NK-92 treated with Interleukin-12 subunit alpha and Interleukin-12 subunit beta, amount 100 ng/mL, for 24 hours (cell line): ENCODE measurements around the gene MRPS16.
"Not testable (repeated sequence)": the region's sequence is repeated elsewhere in the genome, so short reads cannot be mapped to it uniquely, and the experiment has no call there.

Source experiments
- DNase-seq: peaks from one replicate; lab custom pipeline; 2025; lab: John Stamatoyannopoulos, UW

The MRPS16 gene

DNA sequence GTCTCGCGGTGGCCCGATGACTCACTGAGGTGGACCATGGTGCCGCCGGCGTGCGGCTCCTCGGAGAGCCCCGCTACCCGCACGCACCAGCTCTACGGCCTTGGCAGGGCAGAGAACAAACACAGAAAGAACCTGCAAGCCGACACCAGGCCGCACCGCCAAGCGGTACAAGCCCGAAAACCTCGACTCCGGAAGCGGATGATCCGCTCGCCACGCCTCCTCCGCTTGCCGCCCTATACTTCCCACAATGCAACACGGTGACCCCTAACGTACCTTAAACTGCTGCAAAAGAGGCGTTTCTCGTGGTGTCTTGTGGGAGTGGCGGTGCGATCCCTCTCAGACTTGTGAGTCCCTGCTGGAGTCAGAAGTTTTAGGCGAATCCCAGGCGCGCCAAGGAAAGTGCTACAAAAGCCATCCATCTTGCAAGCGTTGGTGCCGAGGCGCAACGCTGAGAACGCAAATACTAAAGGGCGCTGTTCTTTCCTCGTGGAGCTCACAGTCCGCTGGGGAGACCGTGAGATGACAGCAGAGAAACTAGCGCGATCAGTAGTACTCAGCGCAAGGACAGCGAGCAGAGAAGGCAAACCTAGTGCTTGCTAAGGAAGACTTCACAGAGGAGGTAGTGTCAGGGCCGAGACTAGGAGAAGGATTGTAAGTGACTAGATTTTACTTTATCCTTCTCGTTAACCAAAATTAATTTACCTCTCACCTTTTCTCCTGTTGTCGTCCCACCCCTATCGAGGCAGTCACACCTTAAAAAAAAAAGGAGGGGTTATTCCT lies at the start of gene MRPS16:
Gene MRPS16, minus strand, starts transcription at position 200 of the 780 bp plus-strand sequence. Its CDS starts 162 bp downstream, at position 38.
- peak; percentile 87 for DNase-seq

DNA sequence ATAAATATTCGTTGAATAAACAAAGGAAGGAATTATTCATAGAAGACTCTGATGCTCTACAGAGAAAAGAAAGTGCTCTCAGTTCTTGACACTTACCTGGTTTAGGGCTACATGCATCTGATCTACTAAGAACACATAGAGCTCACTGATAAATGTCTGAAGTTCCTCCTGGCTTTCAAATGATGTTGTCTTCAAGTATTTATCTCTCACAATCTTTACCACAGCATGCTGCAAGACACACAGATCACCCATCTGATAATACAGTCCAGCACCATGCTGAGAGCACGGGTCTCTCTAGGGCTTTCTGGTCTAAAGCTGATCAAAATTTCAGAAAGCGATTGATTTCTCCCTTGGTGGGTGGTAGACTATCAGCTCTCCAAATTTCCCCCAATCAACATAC lies 44.5 kb upstream of the MRPS16 start:
- no peak for DNase-seq

DNA sequence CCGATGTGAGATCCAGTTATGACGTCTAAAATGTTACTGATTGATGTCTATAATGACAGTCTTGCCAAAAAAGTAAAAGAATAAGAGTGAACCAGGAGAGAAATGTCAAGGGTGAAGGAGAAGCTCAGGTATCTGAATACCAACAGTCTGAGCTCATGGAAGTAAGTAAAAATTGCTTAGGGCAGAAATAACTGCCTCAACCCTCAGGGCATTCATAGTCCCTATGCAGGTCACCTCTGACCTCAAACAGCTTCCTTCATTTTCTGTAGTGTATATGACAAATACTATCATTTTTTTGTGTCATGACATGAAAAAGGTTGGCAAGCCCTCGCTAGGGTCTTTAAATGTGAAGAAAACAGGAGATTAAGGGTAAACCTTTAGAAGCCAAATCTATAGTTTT lies 41.0 kb upstream of the MRPS16 start:
- DNase-seq, result no peak

DNA sequence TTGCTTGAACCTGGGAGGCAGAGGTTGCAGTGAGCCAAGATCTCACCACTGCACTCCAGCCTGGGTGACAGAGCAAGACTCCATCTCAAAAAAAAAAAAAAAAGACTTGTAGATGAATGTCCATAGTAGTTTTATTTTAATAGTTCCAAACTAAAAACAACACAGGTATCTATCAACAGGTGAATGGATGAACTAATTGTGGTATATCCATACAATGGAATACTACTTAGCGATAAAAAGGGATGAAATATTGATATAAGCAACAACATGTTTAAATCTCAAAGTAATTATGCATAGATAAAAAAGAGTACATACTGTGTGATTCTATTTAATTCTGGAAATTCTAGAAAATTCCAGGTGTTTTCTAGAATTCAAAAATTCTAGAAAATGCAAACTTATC lies 37.5 kb upstream of the MRPS16 start:
- no peak for DNase-seq

DNA sequence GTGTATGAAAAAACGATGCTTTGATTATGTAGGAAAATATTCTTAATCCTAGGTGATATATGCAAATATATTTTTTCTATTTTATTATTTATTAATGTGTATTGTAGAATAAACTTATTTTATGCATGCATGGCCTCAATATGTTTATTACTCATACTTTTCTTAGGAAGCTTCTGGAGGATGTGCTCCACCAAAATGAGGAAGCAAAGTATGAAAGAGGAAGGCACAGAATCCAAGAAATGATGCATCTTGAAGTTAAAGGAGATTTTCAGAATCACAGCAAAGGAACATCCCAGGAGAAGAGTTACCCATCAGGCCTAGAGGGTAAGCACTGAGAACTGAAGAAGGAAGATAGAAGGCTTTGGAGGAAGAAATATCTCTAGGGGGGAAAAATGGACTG lies 35.0 kb upstream of the MRPS16 start:
- no peak for DNase-seq

DNA sequence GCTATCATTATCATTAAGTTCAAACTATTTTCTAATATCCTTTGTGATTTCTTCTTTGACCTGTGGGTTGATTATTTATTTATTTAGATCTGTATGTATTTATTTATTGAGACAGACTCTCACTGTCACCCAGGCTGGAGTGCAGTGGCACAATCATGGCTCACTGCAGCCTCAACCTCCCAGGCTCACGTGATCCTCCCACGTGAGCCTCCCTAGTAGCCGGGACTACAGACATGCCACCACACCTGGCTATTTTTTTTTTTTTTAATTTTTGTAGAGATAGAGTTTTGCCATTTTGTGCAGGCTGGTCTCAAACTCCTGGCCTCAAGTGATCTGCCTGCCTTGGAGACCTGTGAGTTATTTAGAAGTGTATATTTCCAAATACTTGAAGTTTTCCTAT lies 28.7 kb upstream of the MRPS16 start:
- no peak for DNase-seq

DNA sequence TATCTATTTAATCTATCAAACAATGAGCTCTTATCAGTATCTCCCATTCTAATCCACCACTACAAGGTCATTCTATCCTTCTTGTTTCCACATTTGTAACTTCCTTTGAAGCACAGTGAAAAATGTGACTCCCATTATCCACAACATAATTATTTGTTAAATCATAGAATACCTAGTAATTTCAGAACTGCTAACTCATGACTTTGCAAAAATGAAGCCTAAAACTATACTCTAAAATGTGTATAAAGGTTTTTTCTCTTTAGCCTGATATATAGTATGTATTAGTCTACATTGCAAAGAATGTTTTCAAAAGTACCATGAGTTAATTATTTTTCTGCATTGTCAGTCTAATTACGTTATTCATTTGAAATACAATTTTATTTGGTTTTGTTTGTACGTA lies 12.0 kb upstream of the MRPS16 start:
- no peak for DNase-seq

DNA sequence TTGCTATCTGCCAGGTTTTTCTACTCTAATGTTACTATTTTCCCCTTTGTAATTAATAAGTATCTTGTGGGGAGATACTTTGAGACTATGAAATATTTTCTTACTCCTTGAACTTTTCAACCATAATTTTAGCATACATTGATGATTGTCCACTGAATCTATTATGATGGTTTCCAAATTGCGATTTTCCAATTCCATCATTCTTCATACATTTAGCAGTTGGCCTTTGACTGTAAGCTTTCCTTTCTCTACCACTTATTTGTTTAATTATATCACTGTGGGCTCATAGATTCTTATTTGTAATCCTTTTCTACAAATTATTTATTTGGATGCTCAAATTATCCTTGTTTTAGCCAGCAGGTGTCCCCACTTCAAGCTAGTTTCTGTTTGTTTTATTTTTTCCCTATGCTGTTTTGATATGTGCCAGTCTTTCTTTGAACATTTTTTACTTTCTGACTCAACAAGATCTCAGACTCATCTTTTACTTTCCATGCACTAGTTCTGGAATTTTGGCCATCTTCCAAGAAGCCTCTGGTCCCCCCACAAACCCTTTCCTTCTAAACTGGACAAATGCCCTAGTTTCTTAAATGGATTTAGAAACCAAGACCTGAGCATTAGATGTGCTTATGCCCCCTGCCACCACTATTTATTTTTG lies 11.4 kb upstream of the MRPS16 start:
- DNase-seq, result no peak

DNA sequence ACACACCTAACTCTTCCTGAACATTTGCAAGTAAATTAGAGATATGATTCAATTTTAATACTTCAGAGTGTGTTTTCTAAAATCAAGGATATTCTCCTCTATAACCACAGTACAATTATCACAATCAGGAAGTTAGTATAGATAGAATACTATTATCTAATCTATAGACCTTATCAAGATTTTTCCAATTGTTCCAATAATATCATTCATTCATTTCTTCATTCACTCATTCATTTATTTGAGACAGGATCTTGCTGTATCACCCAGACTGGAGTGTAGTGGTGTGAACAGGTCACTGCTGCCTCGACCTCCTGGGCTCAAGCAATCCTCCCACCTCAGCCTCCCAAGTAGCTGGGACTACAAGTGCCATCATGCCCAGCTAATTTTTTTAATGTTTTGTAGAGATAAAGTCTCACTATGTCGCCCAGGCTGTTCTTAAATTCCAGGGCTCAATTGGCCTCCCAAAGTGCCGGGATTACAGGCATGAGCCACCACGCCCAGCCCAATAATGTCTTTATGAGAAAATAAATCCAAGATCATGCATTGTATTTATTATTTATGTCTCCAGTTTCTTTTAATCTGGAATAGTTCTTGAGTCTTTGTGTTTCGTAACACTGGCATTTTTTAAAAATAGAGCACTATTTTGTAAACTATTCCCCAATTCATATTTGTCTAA lies 10.6 kb upstream of the MRPS16 start:
- DNase-seq, result no peak

DNA sequence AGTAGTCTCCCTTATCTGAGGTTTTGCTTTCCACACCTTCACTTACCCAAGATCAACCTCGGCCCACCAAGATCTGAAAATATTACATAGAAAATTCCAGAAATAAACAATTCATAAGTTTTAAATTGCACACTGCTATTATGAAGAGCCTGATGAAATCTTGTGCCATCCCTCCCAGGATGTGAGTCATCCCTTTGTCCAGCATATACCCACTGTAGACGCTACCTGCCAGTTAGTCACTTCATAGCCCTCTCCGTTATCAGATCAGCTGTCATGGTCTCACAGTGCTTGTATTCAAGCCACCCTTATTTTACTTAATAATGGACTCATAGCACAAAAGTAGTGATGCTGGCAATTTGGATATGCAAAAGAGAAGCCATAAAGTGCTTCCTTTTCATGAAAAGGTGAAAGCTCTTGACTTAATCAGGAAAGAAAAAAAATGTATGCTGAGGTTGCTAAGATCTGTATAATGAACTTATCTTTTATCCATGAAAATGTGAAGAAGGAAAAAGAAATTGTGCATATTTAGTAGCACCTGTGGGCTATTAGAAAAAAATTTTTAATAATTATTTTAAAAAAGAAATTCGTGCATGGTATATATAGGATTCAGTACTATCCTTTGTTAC lies 9.8 kb upstream of the MRPS16 start:
- no peak for DNase-seq

DNA sequence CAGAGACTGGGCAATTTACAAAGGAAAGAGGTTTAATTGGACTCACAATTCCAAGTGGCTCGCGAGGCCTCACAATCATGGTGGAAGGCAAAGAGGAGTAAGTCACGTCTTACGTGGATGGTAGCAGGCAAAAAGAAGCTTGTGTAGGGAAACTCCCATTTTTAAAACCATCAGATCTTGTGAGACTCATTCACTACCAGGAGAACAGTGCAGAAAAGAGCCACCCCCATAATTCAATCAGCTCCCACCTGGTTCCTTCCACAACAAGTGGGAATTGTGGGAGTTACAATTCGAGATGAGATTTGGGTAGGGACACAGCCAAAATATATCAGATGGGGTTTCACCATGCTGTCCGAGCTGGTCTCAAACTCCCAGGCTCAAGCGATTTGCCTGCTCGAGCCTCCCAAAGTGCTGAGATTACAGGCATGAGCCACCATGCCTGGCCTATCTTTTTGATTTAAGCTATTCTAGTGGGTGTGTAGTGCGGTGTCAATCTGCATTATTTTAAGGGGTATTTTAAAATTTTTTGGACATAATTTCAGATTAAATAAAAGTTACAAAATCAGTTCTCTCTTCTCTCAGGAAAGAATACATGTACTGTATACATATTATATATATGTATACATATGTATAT lies 9.0 kb upstream of the MRPS16 start:
- no peak for DNase-seq

DNA sequence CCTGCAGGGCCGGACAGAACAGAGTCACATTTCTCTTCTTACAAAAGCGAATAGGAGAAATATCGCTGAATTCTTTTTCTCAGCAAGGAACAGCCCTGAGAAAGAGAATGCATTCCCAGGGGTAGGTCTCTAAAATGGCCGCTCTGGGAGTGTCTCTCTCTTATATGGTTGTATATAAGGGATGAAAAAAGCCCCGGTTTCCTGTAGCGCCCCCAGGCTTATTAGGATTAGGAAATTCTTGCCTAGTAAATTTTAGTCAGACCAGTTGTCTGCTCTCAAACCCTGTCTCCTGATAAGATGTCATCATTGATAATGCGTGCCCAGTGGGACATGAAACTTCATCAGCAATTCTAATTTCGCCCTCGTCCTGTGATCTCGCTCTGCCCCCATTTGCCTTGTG lies 6.2 kb upstream of the MRPS16 start:
- DNase-seq, result not testable (repeated sequence)

DNA sequence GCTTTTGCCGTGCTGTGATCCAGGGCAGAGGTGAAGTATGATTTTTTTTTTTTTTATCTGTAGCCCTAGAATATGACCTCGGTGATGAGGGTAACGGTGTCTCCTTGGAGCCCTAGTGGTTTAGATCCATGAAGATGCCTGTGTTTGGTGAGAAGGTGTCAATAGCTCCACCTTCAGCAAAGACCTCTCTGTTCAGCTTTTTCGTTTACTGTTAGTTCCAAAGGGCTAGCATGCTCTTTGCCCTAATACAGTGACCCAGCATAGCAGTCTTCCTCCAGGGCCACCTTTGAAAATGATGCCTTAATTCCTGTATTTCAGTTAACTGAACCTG lies 746 bp upstream of the MRPS16 start:
- no peak for DNase-seq

DNA sequence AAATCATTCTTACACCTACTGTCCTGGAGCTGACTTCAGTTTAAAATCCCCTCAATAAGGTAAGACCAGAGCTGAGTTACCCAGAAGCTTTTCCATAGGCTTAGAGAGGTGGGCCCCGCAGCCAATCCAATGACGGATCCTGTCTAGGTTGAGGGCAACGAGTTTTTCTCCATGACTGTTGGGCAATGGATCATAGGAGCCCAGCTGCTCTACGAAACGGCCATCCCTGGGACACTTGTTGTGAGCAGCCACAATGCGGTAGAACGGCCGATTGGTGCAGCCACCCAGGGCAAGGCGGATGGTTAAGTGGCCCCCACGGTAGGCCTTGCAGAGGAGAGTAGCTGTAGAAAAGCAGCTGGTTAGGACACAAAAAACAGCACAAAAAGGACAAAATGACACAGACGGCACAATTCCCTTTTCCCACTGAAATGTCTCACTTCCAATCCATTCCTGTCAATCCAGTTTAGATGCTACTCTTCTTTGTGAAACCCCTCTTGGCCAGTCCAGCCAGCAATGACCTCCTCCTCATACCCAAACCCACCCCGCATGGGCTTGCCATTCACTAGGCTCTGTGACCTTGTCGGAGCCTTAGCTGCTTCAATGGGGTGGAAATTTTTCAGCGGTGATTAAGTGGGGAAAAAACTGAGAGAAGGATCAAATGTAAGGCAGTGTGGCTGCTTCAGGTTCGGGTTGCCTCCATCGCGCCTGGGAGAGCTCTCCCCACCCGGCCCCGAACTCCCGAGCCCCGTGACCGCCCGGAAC lies 580 bp downstream of the MRPS16 start:
- no peak for DNase-seq

DNA sequence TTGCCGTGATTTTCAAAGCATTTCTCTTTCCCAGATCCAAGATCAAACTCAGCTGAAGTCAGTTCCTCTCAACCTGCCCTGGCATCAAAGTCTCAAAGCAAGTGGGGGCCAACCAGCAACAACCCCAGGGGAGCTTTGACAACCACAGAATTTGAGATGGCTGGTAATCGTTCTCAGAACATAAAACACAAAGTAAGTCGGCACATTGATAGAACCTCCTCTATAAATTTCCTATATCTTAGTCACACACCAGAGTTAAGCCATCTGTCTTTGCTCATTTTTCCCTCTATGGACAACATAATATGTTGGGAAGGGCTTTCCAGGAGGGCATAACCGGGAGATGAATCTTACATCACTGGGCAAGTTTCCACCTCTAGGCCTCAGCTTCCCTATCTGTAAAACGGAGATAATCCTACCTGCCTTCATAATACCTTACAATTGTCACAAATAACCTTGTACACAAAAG lies 4.2 kb downstream of the MRPS16 start:
- DNase-seq, result no peak

DNA sequence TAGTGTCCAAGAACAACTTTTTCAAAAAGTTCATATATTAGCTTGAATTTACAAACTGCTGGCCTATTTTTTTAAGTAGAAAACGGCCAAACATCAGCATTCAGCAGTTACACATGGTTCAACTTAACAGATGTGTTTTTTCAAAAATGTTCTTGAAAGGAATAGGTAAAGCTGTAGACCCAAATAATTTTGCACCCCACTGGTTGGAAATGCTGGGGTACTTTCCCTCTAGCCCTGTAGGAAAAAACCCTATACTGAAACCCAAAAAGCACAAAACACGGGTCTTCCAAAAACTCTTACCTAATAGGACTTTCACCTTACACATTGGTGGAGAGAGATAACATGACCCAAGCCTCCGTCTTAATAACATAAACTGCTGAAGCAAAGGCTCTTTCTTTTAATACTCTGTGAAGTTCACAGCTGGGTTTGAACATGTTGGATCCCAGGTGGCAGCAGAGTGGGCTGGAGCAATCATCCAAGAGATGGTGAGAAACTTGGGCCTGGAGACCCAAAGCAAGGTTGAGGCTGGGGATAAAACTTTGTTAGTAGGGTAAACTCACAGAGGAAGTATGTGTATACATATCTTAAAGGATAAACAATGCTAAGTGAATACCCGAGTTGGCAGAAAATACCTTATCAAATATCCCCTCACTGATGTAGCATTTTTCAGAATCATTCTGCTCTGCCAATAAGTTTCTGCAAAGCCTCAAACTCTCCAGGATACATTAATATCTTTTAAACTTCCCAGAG lies 4.8 kb downstream of the MRPS16 start:
- no peak for DNase-seq

DNA sequence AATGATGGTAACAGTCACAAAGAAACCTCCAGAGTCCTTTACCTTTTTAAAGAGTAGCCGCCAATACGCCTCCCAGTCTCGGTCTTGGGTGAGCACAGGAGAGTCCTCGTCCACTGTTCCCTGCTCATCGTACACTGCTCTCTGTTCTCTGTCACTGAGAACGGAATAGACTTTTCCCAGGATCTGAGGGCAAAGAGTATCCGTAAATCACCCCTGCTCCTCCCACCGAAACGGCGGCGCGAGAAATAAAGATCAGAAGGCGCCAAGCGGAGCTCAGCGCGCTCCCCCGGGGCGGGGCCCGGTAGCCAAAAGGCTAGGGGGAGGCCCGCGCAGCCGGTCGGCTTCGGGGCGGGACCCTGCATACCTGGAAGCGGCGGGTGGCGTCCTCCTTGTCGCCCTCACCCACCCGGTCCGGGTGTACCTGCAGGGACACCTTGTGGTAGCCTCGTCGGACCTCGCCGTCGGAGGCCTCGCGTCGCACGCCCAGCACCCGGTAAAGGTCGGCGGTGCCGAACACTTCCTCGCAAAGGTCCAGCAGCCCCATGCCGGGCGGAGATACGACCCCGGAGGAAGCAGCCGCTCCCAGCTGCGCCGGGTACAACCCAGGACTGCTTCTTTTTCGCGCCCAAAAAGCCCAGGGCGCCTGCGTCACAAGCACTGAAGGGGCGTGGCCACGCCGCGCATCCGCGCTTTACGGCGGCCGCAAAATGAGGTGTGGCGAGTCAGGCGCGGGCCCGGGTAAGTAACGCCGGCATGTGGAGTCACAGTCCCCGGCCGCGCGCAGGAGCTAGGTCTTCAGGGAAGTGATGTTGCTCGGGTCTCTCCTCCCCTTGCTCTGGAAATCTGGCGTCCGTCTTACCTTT lies 5.6 kb downstream of the MRPS16 start, which contains the start of gene DNAJC9:
Gene DNAJC9, minus strand, starts transcription at position 610 of the 863 bp plus-strand sequence. Its CDS starts 66 bp downstream, at position 544.
- DNase-seq, result peak; percentile 92

DNA sequence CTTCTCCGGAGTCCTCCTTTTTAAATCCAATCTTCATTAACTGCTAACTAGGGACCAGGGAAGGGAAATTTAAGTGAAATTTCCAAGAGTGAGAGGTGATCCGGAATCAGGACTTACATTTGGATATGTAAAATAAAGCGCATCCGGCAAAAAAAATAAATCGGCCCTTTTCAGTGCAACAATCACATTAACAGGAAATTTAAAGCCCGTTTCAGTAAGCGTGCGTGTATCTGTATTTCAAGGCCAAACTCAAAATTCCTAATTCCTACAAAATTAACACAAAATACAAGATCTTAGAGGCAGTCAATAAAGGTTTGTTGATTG lies 6.2 kb downstream of the MRPS16 start:
- DNase-seq, result no peak

DNA sequence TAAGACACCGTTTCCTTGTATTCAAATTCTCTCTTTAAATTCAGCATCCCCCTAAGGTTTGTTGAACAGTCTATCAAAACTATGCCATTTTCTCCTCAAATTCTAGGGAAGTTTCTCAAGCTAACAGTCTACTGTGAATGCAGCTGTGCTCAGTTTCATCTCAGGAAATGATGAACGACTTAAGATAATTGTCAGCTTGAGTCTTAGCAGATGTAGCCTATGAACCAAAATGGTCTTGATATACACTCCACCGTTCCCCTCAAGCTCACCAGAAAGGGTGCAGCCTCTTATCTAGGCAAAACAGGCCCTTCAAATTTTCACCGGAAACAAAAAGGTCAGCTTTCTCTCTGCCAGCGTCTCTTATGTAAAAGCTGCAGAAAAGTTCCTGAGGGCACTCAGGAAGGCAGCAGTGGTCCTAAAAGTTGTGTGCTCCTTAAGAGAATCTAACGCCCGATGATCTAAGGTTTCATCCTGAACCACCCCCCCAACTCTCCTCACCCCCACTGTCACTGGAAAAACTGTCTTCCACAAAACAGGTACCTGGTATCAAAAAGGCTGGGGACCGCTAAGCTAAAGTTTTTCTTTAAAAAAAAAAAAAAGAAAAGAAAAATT lies 7.5 kb downstream of the MRPS16 start:
- DNase-seq, result no peak
